Neural cell (in vitro differentiated cells): ENCODE results near the gene PKN2. TPM values are rescaled to one million over a fixed set of nuclear protein-coding genes. Genes with fewer than 3 reads are reported as not detected.

ENCODE experiments used
- H2AFZ ChIP-seq: fragments of 200-600, 300-800 bp; sonication (generic), shearing (Covaris generic); 2 replicates; pipeline ENCODE4 v1.6.0; 2014; ENCODE audit warnings: low read depth, mild to moderate bottlenecking, antibody characterized with exemption, low read length, moderate library complexity
- H3F3A ChIP-seq: fragments of 200-600 bp; shearing (Covaris generic); 2 replicates; pipeline ENCODE4 v1.6.1; 2016; ENCODE audit warnings: mild to moderate bottlenecking, moderate library complexity, mixed read lengths, antibody characterized with exemption, low read length; ENCODE audit not compliant: insufficient read depth, poor library complexity, severe bottlenecking
- H3K27ac ChIP-seq: fragments of 200-600, 300-800 bp; sonication (generic), shearing (Covaris generic); 2 replicates; pipeline ENCODE4 v1.5.1; 2014; ENCODE audit warnings: mild to moderate bottlenecking, low read length, moderate library complexity
- H3K27me3 ChIP-seq: fragments of 300-800, 200-600 bp; sonication (generic), shearing (Covaris generic); 2 replicates; pipeline ENCODE4 v1.6.0; 2014; ENCODE audit warnings: mild to moderate bottlenecking, low read depth, low read length, moderate library complexity; ENCODE audit not compliant: insufficient read depth
- H3K36me3 ChIP-seq: fragments of 300-800, 200-600 bp; sonication (generic), shearing (Covaris generic); 2 replicates; pipeline ENCODE4 v1.5.1; 2014; ENCODE audit warnings: mild to moderate bottlenecking, antibody characterized with exemption, low read length, moderate library complexity; ENCODE audit not compliant: insufficient read depth
- H3K4me2 ChIP-seq: fragments of 300-800, 200-600 bp; sonication (generic), shearing (Covaris generic); 2 replicates; pipeline ENCODE4 v1.6.0; 2014; ENCODE audit warnings: mild to moderate bottlenecking, low read length
- H3K4me3 ChIP-seq: fragments of 300-800, 200-600 bp; sonication (generic), shearing (Covaris generic); 2 replicates; pipeline ENCODE4 v1.5.1; 2014; ENCODE audit warnings: mild to moderate bottlenecking, low read length, moderate library complexity
- H3K79me2 ChIP-seq: fragments of 200-600 bp; shearing (Covaris generic); replicated peaks from 2 replicates; pipeline ENCODE4 v1.6.0; 2014; ENCODE audit warnings: mild to moderate bottlenecking, low read length, moderate library complexity; ENCODE audit not compliant: insufficient read depth
- H3K9ac ChIP-seq: fragments of 300-800, 200-600 bp; sonication (generic), shearing (Covaris generic); 2 replicates; pipeline ENCODE4 v1.6.1; 2016; ENCODE audit warnings: mild to moderate bottlenecking, low read length, mixed read lengths
- H3K9me2 ChIP-seq: fragments of 200-600 bp; shearing (Covaris generic); 2 replicates; pipeline ENCODE4 v1.6.1; 2016; ENCODE audit warnings: mild to moderate bottlenecking, low read length, mixed read lengths; ENCODE audit not compliant: insufficient read depth
- H3K9me3 ChIP-seq: fragments of 200-600, 300-800 bp; sonication (generic), shearing (Covaris generic); 2 replicates; pipeline ENCODE4 v1.6.1; 2016; ENCODE audit warnings: mild to moderate bottlenecking, mixed run types, low read length, moderate library complexity, mixed read lengths
- H4K20me1 ChIP-seq: fragments of 200-600 bp; shearing (Covaris generic); 2 replicates; pipeline ENCODE4 v1.6.1; 2016; ENCODE audit warnings: mild to moderate bottlenecking, mixed run types; ENCODE audit not compliant: insufficient read depth
- CTCF ChIP-seq: fragments of 450-650 bp; IDR thresholded peaks from 2 replicates; pipeline ENCODE4 v1.5.1; 2014; ENCODE audit warnings: antibody characterized with exemption, mild to moderate bottlenecking, moderate library complexity; ENCODE audit not compliant: poor library complexity, severe bottlenecking
- EP300 ChIP-seq: fragments of 450-650 bp; conservative IDR thresholded peaks from 2 replicates; pipeline ENCODE4 v1.6.1; 2014; ENCODE audit warnings: antibody characterized with exemption, mild to moderate bottlenecking, moderate library complexity; ENCODE audit not compliant: poor library complexity, severe bottlenecking
- EZH2 ChIP-seq: fragments of 200-600, 300-800 bp; shearing (Covaris generic), sonication (generic); IDR thresholded peaks from 2 replicates; pipeline ENCODE4 v1.6.1; 2014; ENCODE audit warnings: antibody characterized with exemption, low read length, borderline replicate concordance, mild to moderate bottlenecking; ENCODE audit not compliant: insufficient read depth, poor library complexity, severe bottlenecking
- MXI1 ChIP-seq: fragments of 450-650 bp; conservative IDR thresholded peaks from 2 replicates; pipeline ENCODE4 v1.6.1; 2014; ENCODE audit warnings: antibody characterized with exemption, mild to moderate bottlenecking; ENCODE audit not compliant: poor library complexity, severe bottlenecking
- POLR2AphosphoS5 ChIP-seq: IDR thresholded peaks from 2 replicates; pipeline ENCODE4 v1.6.1; 2012
- RAD21 ChIP-seq: fragments of 450-650 bp; conservative IDR thresholded peaks from 2 replicates; pipeline ENCODE4 v1.6.1; 2014; ENCODE audit warnings: antibody characterized with exemption, mild to moderate bottlenecking, moderate library complexity
- REST ChIP-seq: IDR thresholded peaks from 2 replicates; pipeline ENCODE4 v1.6.1; 2012; ENCODE audit warnings: borderline replicate concordance
- SMC3 ChIP-seq: fragments of 450-650 bp; conservative IDR thresholded peaks from 2 replicates; pipeline ENCODE4 v1.6.1; 2014; ENCODE audit warnings: antibody characterized with exemption, mild to moderate bottlenecking, moderate library complexity; ENCODE audit not compliant: poor library complexity
- TAF1 ChIP-seq: IDR thresholded peaks from 2 replicates; pipeline ENCODE4 v1.6.1; 2012; ENCODE audit warnings: low read depth
- polyA plus RNA-seq: library from polyadenylated mRNA; depleted of rRNA; stranded (reverse); fragments of >200 nt; gene quantifications from 2 replicates; pipeline ENCODE4 v1.2.3, GENCODE V29; 2014

The PKN2 gene
- polyA plus RNA-seq, 1 donor from 2014 or later: 38.4 TPM

- Histone ChIP-seq H2AFZ (no peak overlapping the region), H3K9me2 (no peaks in the 10 kb centered on the region), H3F3A (no peaks in the 10 kb centered on the region), H3K36me3 (no peaks in the 10 kb centered on the region), H3K9me3 (no peaks in the 10 kb centered on the region), H3K27me3 (no peaks in the 10 kb centered on the region), H3K27ac (no peak overlapping the region), H4K20me1 (no peaks in the 10 kb centered on the region), H3K4me3 (no peak overlapping the region), H3K9ac (no peak overlapping the region), H3K79me2 (no peaks in the 10 kb centered on the region), H3K4me2 (no peak overlapping the region)
- TF ChIP-seq EP300: no peak
- no peak for TF ChIP-seq TAF1
- no peak for TF ChIP-seq EZH2
- no peak for TF ChIP-seq SMC3
- no peak for TF ChIP-seq MXI1
- TF ChIP-seq CTCF: no peak
- no peak for TF ChIP-seq POLR2AphosphoS5
- TF ChIP-seq REST: no peak
- TF ChIP-seq RAD21: no peak
These were observed 10.6 kb upstream of the PKN2 start for GRCh38 chr1:88673446-88673845.

- no peaks in the 10 kb centered on the region for H3K9me2 ChIP-seq
- peaks cover 3% of the 10 kb centered on the region for H3K79me2 ChIP-seq
- no peak overlapping the region for H3K27ac ChIP-seq
- H3K9me3 ChIP-seq: no peaks in the 10 kb centered on the region
- no peaks in the 10 kb centered on the region for H3K36me3 ChIP-seq
- no peaks in the 10 kb centered on the region for H4K20me1 ChIP-seq
- no peak overlapping the region for H3K4me2 ChIP-seq
- H3K27me3 ChIP-seq: no peaks in the 10 kb centered on the region
- no peak for TF ChIP-seq RAD21
- TF ChIP-seq TAF1: no peak
- no peak for TF ChIP-seq REST
- TF ChIP-seq SMC3: no peak
- no peak for TF ChIP-seq EP300
- TF ChIP-seq CTCF: no peak
- no peak for TF ChIP-seq EZH2
- TF ChIP-seq MXI1: no peak
- no peak for TF ChIP-seq POLR2AphosphoS5
- no peak overlapping the region for H2AFZ ChIP-seq
- peaks cover 4% of the 10 kb centered on the region for H3F3A ChIP-seq
- H3K9ac ChIP-seq: no peak overlapping the region
- no peak overlapping the region for H3K4me3 ChIP-seq
These were observed 5.7 kb upstream of the PKN2 start for GRCh38 chr1:88678405-88678804.
